NCI-H2227 (cell line): ENCODE measurements around the gene RGS7.
"Not testable (repeated sequence)": the region's sequence is repeated elsewhere in the genome, so short reads cannot be mapped to it uniquely, and the experiment has no call there.

Source experiments
- DNase-seq: peaks from one replicate; lab custom pipeline; 2025; ENCODE audit not compliant: unreplicated experiment; lab: John Stamatoyannopoulos, UW

Gene RGS7

GRCh38 chr1:240999826-241000225, 357.2 kb downstream of the RGS7 start:
- DNase-seq = no peak

- no peak for DNase-seq
Measured at GRCh38 chr1:240998441-240999015, 358.5 kb downstream of the RGS7 start.

GRCh38 chr1:240998024-240998423, 359.0 kb downstream of the RGS7 start:
- no peak for DNase-seq

- DNase-seq = no peak
Measured at GRCh38 chr1:240993004-240993403, 364.0 kb downstream of the RGS7 start.

- no peak for DNase-seq
Measured at GRCh38 chr1:240991230-240991629, 365.8 kb downstream of the RGS7 start.

GRCh38 chr1:240987928-240988327, 369.1 kb downstream of the RGS7 start:
- DNase-seq = no peak

- DNase-seq = no peak
Measured at GRCh38 chr1:240985081-240985480, 371.9 kb downstream of the RGS7 start.

- DNase-seq = no peak
Measured at GRCh38 chr1:240980342-240980741, 376.7 kb downstream of the RGS7 start.

GRCh38 chr1:240976685-240977084, 380.3 kb downstream of the RGS7 start:
- no peak for DNase-seq

- no peak for DNase-seq
Measured at GRCh38 chr1:240973875-240974274, 383.1 kb downstream of the RGS7 start.

GRCh38 chr1:240972059-240972458, 384.9 kb downstream of the RGS7 start:
- not testable (repeated sequence) for DNase-seq

- no peak for DNase-seq
Measured at GRCh38 chr1:240970253-240970652, 386.8 kb downstream of the RGS7 start.

- no peak for DNase-seq
Measured at GRCh38 chr1:240968864-240969263, 388.1 kb downstream of the RGS7 start.

- no peak for DNase-seq
Measured at GRCh38 chr1:240967070-240967724, 389.8 kb downstream of the RGS7 start.

- no peak for DNase-seq
Measured at GRCh38 chr1:240965581-240966091, 391.4 kb downstream of the RGS7 start.

- no peak for DNase-seq
Measured at GRCh38 chr1:240962086-240962485, 394.9 kb downstream of the RGS7 start.

- no peak for DNase-seq
Measured at GRCh38 chr1:240956424-240956823, 400.6 kb downstream of the RGS7 start.

GRCh38 chr1:240956020-240956419, 401.0 kb downstream of the RGS7 start:
- DNase-seq = no peak

GRCh38 chr1:240947438-240948224, 409.4 kb downstream of the RGS7 start:
- DNase-seq = no peak

- no peak for DNase-seq
Measured at GRCh38 chr1:240946926-240947325, 410.1 kb downstream of the RGS7 start.

- no peak for DNase-seq
Measured at GRCh38 chr1:240942901-240943300, 414.1 kb downstream of the RGS7 start.
